HG02973 (cell line): ENCODE data around the gene KRT6B.

Experiments
- ATAC-seq: cut with Tn5 transposase; IDR thresholded peaks from one replicate; pipeline ENCODE4 v1.9.1; 2021; ENCODE audit warnings: moderate library complexity; ENCODE audit not compliant: unreplicated experiment

Gene KRT6B

DNA sequence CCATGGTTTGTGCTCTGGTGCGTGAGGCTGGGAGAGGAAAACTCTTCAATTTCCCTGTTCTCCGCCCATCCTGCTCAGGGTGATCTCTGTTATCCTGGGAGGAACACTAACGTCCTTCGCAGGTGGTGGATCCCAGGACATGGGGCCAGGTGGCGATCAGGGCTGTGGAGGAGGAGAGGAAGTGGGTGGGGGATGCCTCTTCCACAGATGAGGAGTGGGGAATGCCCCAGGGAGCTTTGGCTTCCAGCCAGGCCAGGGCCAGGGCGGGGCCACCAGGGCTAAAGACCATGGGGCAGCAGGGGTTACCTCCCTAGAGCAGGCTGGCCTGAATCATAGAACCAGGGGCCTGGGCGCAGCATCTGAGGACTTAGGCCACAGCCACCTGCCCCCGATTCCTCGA is 14.4 kb downstream of the KRT6B start:
- ATAC-seq, result no peak

DNA sequence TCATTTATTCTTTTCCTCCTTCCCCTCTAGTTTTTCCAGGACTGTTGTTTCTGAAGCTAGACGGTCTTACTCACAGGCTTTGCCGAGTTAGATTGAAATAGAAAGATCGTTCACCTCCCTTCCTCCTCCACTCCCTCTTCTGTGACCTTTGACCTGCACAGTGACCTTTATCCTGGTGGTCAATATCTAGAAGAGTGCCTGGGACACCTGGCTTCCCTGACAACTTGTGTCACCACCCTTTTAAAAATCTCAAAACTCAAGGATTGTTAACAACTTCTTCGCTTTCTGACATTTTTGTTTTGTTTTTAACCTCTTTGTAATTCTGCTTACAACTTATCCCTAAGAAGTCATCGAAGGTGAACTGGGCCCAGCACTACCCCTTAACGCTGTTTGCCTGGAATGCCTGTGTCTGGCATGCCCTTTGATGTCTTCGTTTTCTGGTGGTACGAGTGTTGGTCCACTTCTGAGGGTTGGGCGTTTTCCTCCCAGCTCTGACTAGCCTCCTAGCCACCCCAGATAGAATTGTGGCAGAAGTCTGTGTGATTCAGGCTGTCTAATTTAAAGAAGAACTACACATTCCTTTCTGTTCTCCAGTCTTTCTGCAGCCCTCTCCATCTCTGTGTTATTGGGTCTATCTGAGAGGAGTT is 15.0 kb downstream of the KRT6B start:
- no peak for ATAC-seq

DNA sequence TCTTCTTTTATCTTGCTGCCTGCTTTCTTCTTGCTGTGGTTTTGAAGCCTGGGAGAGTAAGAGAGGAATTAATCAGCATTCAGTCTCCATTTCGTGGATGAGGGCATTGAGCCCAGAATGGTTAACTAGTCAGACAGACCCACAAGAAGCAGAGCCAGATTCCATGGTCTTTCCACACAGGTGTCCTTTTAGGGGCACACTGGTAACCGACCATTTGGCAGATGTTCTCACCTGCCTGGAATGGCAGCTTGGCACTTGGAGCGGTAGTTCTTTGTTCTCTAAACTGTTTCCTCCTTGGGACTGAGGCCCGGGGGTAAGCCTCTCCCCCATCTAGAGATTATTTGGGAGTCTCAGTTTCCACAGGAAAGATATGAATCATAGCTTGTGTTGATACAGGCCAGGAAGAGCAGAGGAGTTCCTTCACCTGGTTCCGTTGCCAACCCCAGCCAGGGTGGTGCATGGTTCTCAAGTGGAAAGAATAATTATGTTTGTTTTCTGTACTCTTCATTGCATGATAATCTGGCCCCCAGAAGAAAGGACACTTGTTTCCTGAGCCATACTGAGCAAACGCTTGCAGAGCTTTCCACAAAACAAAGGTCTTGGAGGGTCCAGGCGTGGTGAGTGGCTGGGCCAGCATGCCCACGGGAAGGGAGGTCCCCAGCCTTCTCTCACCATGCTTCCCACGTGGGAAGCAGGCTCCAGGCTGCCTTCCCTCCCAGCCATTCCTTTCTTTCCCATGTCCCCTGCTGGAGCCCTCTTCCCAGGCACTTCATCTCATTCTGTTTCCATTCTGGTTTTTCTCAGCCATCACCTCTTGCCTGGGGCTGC is 15.7 kb downstream of the KRT6B start:
- ATAC-seq, result no peak

DNA sequence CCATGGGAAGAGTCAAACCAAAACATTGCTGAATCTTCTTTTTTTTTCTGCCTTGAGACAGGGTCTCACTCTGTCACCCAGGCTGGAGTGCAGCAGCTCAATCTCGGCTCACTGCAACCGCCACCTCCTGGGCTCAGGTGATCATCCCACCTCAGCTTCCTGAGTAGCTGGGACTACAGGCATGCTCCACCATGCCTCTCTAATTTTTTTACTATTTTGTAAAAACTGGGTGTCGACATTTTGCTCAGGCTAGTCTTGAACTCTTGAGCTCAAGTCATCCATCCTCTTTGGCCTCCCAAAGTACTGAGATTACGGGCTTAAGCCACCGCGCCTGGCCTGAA is 16.3 kb downstream of the KRT6B start:
- no peak for ATAC-seq

DNA sequence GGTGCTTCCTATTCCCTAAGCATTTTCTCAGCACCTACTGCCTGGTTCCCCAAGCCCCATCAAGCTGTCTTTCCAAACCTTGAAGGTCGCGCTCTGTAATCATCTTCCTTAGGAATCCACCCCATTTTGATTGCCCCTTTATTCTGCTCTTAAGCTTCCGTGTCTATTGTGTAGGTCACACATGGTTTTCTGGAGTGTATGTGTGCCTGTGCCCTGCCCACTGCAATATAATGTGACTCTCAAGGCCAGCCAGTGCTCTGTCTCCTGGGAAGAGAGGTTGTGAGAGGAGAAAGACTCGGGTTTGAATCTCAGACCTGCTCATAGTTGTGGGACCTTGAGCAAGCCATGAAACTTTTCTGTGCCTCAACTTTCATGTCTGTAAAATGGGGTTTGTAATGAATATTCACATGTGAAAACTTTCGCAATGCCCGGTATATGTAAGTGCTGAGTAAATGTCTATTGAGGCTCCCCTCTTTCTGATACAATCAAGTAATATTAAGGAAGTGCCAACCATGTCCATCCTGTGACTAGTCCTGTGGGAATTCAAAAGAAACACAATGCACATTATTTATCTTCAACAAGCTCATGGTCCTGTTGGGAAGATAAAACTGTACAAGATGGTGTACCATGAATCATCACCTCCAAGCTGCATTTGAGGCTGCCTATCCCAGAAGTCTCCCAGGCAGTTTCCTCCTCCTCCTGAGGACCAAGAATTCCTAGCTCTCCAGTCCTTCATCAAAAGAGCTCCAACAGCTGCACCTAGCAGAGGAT is 17.0 kb downstream of the KRT6B start:
- no peak for ATAC-seq

DNA sequence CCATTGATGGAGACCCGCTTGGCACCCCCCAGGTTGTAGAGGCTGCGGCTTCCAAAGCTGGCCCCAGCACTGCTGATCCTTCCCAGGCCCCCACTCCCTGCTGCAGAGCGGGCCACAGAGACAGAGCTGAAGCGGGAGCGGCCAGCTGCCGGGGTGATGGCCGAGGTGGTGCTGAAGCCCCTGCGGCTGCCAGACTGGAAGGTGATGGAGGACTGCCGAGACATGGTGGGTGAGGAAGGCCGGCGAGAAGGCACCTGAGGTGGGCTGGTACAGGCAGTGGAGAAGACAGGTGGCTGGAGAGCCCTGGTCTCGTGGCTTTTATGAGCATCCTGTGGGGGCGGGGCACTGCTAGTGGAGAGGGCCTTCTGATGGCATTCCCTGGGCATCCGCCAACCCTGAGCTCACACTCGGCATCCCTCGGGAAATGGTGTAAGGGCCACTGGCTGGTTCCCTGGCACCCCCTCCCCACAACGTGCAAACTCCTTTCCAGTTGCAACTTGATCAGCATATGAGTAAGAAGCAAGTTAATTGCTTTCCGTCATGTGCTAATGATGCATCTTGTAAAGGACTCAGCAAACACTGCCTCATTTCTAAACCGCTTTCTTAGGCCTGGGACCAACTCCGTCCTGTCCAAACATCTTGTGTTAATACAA is 17.7 kb downstream of the KRT6B start, which contains the start of gene KRT75:
TSS of gene KRT75 (minus strand) at position 291 of the 653 bp plus-strand sequence. CDS start at position 224, 67 bp downstream.
- no peak for ATAC-seq

DNA sequence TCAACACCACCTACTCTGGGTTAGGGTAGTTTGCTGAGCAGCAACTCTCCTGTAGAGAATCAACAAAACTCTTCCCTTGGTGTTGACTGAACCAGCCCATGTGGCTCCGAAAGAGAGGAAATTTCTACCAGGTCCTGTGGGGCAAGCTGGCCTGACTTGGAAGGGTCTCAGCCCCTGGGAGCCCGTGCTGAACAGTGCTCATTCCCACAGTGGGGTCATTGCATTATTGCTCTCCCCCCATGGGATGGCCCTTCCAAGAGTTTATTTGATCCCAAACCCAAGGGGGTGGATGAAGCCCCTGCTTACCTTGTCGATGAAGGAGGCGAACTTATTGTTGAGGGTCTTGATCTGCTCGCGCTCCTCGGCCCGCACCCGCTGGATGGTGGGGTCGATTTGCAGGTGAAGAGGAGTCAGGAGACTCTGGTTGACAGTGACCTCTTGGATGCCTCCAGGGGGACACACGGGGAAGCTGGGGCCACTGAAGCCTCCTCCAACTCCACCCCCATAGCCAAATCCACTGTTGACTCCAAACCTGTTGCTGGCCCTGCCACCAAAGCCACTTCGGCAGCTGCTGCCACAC is 18.4 kb downstream of the KRT6B start:
- no peak for ATAC-seq

DNA sequence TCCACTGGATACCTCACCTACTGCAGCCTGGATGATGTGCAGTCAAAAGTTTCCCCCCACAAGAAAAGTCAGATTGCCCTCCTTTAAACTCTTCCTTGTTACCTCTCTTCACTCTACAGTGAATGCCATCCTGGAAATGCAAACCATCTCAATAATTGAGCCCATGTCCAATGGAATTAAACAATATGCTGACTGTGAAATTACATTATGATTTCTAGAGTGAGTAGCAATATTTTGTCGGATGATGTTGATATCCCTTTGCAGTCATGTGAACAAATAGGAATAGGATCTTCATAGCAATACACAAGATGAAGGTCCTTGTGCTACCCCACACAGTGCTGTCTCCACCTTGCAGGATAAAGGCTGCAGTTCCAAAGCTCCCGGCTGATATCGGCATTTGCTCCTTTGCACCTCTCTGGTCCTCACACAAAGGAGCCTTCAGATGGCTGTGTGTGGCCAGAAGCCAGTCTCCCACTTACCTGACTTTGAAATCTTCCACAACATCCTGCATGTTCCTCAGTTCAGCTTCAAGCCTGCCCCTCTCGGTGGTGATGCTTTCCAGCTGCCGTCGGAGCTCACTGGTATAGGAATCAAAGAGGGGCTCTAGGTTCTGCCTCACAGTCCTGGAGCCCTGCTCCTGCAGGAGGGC is 19.3 kb downstream of the KRT6B start:
- ATAC-seq, result no peak

DNA sequence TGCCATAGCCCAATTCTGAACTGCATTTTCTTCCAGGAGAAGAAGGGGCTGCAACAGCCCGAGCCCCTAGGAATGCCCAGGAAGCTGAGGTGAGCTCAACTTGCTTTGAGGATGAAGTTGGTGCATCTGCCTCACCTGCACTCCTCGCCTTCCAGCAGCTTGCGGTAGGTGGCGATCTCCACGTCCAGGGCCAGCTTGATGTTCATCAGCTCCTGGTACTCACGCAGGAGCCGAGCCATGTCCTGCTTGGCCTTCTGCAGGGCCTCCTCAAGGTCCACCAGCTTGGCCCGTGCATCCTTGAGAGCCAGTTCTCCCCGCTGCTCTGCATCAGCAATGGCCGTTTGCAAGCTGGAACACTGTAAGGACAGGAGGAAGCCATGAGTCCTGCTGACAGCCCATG is 23.8 kb downstream of the KRT6B start:
- no peak for ATAC-seq

DNA sequence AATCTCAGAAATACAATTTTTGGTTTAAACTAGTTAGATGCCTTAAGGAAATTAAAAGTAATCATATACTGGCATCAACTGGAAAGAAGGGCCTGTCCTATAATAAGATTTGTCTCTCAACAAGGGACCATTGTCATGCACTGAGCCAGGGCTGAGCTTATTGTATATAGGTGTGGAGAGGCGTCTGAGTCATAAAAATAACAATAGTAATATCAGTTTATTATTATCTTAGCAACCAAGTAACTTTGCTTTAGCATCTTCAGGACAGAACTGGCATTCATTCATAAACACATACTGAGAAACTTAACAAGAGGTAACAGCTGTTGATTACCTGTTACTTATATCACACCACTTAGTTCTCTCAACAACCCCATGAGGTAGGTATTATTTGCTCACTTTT is 24.9 kb downstream of the KRT6B start:
- ATAC-seq, result no peak

DNA sequence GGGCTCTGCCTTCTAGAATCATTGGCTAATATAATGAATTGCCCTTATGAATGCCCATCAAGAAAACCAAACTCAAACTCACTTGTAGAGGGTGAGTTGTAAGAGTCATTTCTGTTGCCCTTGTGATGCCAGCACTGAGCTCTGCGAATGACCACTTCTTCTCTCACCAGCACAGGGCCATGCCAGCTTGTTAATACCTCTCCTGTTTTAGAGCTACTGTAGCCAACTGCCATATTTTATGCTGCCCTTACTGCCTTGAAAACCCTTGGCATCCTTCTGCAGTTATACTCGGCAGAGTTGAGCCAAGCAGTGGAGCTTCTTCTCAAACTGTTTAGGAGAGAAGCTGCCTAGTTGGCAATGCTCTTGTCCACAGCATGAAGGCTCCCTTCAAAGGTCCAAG is 25.9 kb downstream of the KRT6B start:
- no peak for ATAC-seq

DNA sequence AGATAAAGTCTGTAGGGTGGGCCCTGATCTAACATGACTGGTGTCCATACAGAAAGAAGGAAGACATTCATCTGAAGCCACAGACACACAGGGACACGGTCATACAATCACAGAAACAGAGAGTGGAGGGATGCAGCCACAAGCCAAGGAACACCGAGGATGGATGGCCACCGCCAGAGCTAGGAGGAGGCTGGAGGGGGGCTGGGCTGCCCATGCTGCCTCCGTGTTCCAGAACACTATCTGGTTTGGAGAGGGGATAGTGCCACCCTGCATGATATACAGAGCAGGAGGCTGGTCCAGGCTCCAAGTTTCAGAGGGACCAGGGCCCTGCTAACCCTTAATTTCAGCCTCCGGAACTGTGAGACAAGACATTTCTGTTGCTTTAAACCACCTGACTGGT is 26.5 kb downstream of the KRT6B start:
- no peak for ATAC-seq

DNA sequence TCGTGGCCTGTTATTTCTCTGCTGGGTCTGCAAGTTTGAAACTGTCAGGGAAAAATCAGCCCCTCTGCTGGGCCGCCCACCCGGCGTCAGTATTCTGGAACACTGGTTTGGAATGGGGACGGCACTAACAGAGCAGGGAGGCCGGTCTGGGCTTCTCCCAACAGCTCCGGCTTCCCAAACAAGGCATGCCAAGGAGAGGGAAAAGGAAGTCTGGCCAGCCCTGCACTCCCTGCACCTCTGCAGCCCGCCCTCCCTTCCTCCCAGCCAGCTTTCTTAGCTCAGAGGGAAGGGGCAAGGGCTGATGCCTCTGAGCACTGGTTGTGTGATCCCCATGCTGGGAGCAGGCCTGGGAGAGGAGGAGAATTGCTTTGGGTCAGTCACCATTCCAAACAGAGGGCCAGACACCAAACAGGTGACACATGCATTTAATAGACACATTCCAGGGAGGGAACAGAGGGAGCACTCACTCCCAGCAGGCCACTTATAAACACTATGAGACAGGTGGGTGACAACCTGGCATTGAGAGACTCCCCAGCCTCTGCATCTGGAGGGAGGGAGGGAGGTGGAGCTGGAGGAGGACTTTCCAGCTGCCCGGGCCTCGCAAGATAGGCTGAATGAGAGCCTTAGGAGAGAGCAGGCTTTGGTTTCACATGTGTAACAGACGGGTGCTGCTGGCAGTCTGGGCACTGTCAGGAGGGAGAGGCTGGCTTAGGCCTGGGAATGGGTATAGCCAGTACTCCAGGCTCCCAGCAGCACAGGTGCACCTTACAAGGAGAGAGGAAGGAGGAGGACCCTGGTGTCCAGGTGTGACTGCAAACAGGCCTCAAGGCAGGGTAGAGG is 28.1 kb downstream of the KRT6B start:
- ATAC-seq, result no peak

DNA sequence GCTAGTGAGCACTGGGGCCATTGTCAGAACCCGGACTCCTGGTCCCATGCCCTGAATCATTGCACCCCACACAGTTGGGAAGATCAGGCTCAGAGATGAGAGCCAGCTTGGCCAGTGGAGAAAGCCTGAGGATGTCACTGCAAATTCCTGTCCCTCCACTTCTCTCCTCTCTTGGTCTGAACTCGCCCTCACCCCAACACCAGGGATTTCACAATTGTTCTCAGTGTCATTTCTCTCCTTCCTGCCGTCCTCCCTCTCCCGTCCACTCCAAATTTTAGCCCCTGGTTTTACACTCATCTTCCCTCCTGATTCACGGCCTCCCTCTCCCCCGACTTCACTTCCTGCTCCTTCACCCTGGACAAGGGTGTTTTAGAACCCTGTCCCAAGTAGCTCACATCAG is 28.9 kb downstream of the KRT6B start:
- no peak for ATAC-seq

DNA sequence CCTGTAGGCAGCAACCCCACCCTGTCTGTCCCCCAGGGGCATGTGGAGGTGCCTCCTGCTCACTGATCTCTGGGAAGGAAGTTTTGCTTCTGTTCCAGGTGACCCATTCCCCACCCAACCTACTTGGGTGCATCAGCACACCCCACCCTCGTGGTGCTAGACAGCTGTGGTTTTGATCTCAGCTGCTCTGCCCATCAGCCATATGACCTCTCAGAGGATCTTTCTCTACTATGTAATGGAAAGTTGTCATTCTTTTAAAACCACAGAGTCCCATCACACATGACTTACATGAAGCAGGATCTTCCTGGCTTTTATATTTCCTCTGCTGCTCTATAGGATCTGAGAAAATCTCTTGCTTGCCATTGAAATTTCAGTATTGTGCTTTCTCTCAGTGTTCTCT is 32.3 kb downstream of the KRT6B start:
- no peak for ATAC-seq

DNA sequence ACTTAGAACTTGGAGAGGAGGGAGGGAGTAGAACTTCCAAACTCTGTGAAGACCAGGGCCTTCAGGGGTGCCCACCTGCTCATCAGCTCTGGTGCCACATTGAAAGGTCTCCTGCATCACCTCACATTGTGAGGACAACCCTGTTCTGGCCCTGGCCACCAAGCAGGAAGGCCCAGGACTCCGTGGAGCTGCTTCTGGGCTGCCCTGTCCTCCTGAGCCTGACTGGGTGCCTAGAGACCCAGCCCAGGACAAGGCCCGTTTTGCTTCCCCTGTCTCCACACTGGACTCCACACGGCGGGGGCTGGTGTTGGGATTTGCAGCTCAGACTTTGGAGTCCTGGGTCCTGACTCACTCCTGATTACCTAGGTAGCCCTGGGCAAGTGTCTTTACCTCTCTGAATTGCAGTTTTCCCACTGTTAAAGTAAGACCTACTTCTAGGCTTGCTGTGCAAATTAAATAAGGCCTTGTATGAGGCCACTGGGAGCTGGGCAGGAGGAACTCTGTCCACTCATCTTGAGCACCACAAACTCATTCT is 33.3 kb downstream of the KRT6B start:
- no peak for ATAC-seq

DNA sequence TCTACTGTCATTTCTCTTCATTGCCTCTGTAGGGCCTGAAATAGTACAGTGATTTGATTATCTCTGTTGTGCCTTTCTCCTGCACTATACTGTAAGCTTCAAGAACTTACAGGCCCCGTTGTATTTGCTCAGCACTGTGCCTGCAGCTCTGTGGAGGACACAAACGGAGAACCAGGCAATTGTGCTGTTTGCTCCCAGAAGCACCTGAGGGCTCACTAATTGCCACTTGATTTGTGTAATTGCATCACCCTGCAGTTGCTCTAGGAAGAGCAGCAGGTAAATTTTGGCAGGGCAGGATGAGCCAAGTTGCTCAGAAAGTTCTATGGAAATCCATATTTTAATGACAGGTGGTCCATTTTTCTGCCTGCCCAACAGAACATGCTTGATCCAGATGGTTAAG is 34.2 kb downstream of the KRT6B start:
- no peak for ATAC-seq

DNA sequence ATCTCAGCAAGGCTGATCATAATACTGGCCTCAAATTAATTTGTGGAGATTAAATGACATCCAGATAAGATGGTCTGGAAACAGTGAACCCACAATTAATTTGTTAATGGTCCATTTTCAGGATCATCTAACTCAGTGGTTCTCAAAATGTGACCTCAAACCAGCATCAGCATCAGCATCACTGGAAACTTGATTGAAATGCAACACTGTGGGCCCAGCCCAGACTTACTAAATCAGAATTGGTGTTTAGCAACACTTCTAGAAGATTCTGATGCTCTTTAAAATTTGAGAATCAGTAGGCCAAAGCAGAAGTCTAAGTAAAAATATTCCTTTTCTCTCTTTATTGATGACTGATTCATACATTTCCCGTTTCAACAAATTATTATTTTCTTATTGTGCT is 35.2 kb downstream of the KRT6B start:
- no peak for ATAC-seq
